Measurements from ENCODE around the gene AKR1C8. TPM values are rescaled to one million over a fixed set of nuclear protein-coding genes. Genes with fewer than 3 reads are reported as not detected.

The AKR1C8 gene
- total RNA-seq, 1 experiment from 2014 or later, result not detected

- ATAC-seq, result no peak
- ChIA-PET POLR2A (no interaction called here), CTCF (no interaction called here), RAD21 (ENCODE audit: low non-redundant PET in 1 of 2, low total read pairs in 2 of 2, uncharacterized antibody in 2 of 2, unreplicated experiment in 2 of 2) (no interaction called here)
- no peak for DNase-seq (ENCODE audit: low read depth, low spot score)
- TF ChIP-seq CTCF (IDR thresholded peaks at IDR 0.05 in 2 of 3, conservative IDR thresholded peaks at IDR 0.05 in 1 of 3; ENCODE audit: borderline replicate concordance in 1 of 3, insufficient read depth in 1 of 3, low read depth in 2 of 3, low read length in 2 of 3) (no peak), YY1 (IDR thresholded peaks at IDR 0.05; ENCODE audit: extremely low read depth, insufficient replicate concordance, low read depth, low read length) (no peak), SRF (IDR thresholded peaks at IDR 0.05; ENCODE audit: low read depth) (no peak), RAD21 (IDR thresholded peaks at IDR 0.05; ENCODE audit: low read depth) (no peak), CBX3 (IDR thresholded peaks at IDR 0.05; ENCODE audit: low read depth) (no peak; the same call in 1 of the 2 replicates), ATF3 (IDR thresholded peaks at IDR 0.05) (no peak), ZFX (IDR thresholded peaks at IDR 0.05) (no peak), MAX (IDR thresholded peaks at IDR 0.05) (no peak), POLR2A (IDR thresholded peaks at IDR 0.05; ENCODE audit: borderline replicate concordance, extremely low read depth, insufficient read depth, insufficient read length) (no peak), POLR2AphosphoS5 (IDR thresholded peaks at IDR 0.05; ENCODE audit: low read depth, low read length) (no peak), EGR1 (IDR thresholded peaks at IDR 0.05; ENCODE audit: low read depth) (no peak), SIN3A (IDR thresholded peaks at IDR 0.05; ENCODE audit: low read depth) (no peak)
- intact Hi-C loops (cut with micrococcal nuclease), result no loop called here
- Histone ChIP-seq H2AFZ (ENCODE audit: low read depth, low read length, poor library complexity, severe bottlenecking) (no peak overlapping the region), H3K4me1 (ENCODE audit: control insufficient read depth in 1 of 2, insufficient read depth in 2 of 2, low read length in 2 of 2) (no peaks in the 10 kb centered on the region), H3K27me3 (ENCODE audit: insufficient read depth, low read length) (no peaks in the 10 kb centered on the region), H3K36me3 (ENCODE audit: control insufficient read depth in 1 of 2, insufficient read depth in 2 of 2, low read length in 2 of 2) (no peaks in the 10 kb centered on the region; a peak in 1 of 4 replicates), H3K9me3 (ENCODE audit: control insufficient read depth in 1 of 2, insufficient read depth in 1 of 2, low read depth in 1 of 2, low read length in 2 of 2) (peaks cover 0 to 11% of the 10 kb centered on the region in 2 experiments; a peak in 1 of 4 replicates), H3K4me2 (ENCODE audit: low read length) (no peak overlapping the region), H3K4me3 (replicated peaks in 1 of 2; ENCODE audit: low read depth in 1 of 2, low read length in 2 of 2) (no peak overlapping the region), H3K9ac (ENCODE audit: low read length) (no peak overlapping the region), H3K27ac (ENCODE audit: low read depth, low read length) (no peak overlapping the region), H4K20me1 (ENCODE audit: insufficient read depth) (no peaks in the 10 kb centered on the region), H3K9me2 (ENCODE audit: insufficient read depth) (no peaks in the 10 kb centered on the region), H3K79me2 (ENCODE audit: insufficient read depth, low read length) (no peaks in the 10 kb centered on the region)
- no TSS peak for BruUV-seq (replicated peaks)
These were observed 48.4 kb downstream of the AKR1C8 start for GRCh38 chr10:5136468-5137087.

Measured in HCT116 (cell line).